Fibroblast of villous mesenchyme (primary cell): ENCODE measurements around the gene SLC39A8. TPM values are rescaled to one million over a fixed set of nuclear protein-coding genes. Genes with fewer than 3 reads are reported as not detected.

Experiments
- DNase-seq: peaks from one replicate; pipeline ENCODE4 v3.0.0-alpha.2; 2010; ENCODE audit warnings: low read depth
- H3K4me3 ChIP-seq: 2 replicates; pipeline ENCODE4 v1.5.1; 2011; ENCODE audit warnings: low read depth, mild to moderate bottlenecking, low read length
- total RNA-seq: library from RNA; depleted of rRNA; stranded (reverse); fragments of >200 nt; gene quantifications from 2 replicates; pipeline ENCODE4 v1.2.3, GENCODE V29; 2012
- TF ChIP-seq, protein P1 (sequence below): IDR thresholded peaks from 2 replicates; pipeline ENCODE4 v1.5.1; 2012; ENCODE audit warnings: low read depth, mild to moderate bottlenecking, low read length; ENCODE audit not compliant: insufficient read depth

SLC39A8 gene
- total RNA-seq, 1 donor: 38.4 TPM

- DNase-seq: no peak
- TF ChIP-seq, protein P1, sequence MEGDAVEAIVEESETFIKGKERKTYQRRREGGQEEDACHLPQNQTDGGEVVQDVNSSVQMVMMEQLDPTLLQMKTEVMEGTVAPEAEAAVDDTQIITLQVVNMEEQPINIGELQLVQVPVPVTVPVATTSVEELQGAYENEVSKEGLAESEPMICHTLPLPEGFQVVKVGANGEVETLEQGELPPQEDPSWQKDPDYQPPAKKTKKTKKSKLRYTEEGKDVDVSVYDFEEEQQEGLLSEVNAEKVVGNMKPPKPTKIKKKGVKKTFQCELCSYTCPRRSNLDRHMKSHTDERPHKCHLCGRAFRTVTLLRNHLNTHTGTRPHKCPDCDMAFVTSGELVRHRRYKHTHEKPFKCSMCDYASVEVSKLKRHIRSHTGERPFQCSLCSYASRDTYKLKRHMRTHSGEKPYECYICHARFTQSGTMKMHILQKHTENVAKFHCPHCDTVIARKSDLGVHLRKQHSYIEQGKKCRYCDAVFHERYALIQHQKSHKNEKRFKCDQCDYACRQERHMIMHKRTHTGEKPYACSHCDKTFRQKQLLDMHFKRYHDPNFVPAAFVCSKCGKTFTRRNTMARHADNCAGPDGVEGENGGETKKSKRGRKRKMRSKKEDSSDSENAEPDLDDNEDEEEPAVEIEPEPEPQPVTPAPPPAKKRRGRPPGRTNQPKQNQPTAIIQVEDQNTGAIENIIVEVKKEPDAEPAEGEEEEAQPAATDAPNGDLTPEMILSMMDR: no peak
Observed at GRCh38 chr4:102339018-102339417, 6.3 kb downstream of the SLC39A8 start.

GRCh38 chr4:102338405-102338804, 6.9 kb downstream of the SLC39A8 start:
- TF ChIP-seq, protein P1: no peak
- DNase-seq: no peak
- no peak overlapping the region for H3K4me3 ChIP-seq

More at GRCh38 chr4:102339018-102339417, 6.3 kb downstream of the SLC39A8 start:
- no peak overlapping the region for H3K4me3 ChIP-seq

DNA sequence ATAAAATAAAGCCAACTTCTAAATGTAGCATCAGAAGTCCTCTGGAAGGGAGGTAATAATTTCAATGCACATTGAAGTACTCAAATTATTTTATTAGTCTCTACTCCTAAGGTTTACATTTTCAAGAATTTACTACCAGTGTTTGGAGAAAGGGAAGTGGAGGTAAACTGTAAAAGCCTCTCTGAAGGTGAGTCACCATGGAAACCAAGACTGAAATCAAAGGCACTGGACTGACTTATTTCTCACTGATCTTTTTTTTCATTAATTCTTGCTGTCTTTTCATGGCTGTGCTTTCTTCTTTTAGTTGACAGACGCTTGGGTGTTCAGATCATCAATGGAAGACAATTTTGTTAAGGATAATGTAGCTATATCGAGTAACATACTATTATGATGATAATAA, 9.7 kb downstream of the SLC39A8 start:
- TF ChIP-seq, protein P1: no peak
- H3K4me3 ChIP-seq: no peak overlapping the region
- DNase-seq: no peak

DNA sequence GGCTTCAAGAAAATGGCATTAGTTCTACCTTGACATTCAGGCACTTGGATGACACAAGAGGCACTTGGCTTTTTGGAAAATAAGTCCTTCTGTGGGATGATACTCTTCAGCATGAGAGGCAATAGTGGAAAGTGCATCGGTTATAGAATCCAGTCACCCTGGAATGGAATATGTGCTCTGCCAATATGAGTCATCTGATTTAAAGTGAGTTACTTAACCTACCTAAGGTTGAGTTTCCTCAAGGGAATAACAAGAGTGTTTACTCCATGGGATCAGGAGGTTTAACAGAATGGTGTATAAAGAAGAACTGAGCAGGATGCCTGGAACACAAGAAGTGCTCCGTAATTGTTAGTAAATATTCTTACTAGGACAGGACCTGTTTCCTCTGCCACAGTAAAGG, 10.7 kb downstream of the SLC39A8 start:
- no peak for DNase-seq
- no peak overlapping the region for H3K4me3 ChIP-seq
- TF ChIP-seq, protein P1: no peak

DNA sequence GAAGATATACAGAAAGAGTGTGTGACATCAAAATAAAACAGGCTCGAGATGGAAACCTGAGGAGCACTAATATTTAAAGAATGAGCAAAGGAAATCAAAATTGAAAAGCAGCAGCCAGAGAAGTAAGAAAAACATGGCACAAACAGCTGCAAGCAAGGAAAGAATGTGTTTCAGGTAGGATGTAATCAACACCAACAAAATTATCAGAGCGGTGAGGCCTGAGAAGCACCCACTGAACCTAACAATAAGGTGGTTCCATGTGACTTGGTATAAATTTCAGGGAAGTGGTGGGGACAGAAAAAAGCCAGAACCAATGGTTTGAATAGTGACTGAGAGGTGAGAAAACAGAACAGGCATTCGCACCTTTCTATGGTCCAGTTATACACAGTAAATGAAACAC, 11.5 kb downstream of the SLC39A8 start:
- DNase-seq: no peak
- H3K4me3 ChIP-seq: no peak overlapping the region
- TF ChIP-seq, protein P1: no peak

DNA sequence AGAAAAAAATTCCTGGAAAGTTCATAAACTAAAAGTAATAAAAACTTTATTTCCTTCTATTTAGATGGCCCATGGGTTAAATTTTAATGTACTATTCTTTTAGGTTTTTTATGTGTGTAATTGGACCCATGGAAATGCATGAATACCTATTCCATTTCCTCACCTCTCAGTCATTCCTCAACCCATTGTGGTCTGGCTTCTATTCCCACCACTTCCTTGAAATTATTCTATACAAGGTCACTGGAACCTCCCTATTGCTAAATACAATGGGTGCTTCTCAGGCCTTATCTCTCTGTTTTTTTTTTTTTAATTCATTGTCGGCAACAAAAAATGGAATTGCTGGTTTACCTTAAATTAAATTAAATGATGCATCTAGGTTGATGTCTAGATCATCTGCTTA, 17.2 kb downstream of the SLC39A8 start:
- H3K4me3 ChIP-seq: no peak overlapping the region
- DNase-seq: no peak
- TF ChIP-seq, protein P1: no peak

- H3K4me3 ChIP-seq: no peak overlapping the region
- no peak for DNase-seq
- TF ChIP-seq, protein P1: no peak
Observed at GRCh38 chr4:102326951-102327350, 18.3 kb downstream of the SLC39A8 start.
